Neutrophil (primary cell): ENCODE data around the gene A1BG.

ENCODE experiments used
- H3K27ac ChIP-seq: fragments of 200-600 bp; sonication (generic); 2 replicates; pipeline ENCODE4 v1.5.1; 2016; ENCODE audit warnings: mild to moderate bottlenecking, moderate library complexity
- H3K27me3 ChIP-seq: fragments of 200-600 bp; sonication (generic); 2 replicates; pipeline ENCODE4 v1.6.0; 2016; ENCODE audit warnings: mild to moderate bottlenecking
- H3K36me3 ChIP-seq: fragments of 200-600 bp; sonication (generic); 2 replicates; pipeline ENCODE4 v1.5.1; 2017
- H3K4me1 ChIP-seq, 2 experiments: fragments of 200-600 bp in 1 of 2; sonication (generic) in 1 of 2; 1 replicate in 1 of 2; 2 replicates in 1 of 2; pipeline versions ENCODE4 v1.5.1 to v1.6.1; 2013 to 2016; ENCODE audit warnings: low read depth in 1 of 2, low read length in 1 of 2, mild to moderate bottlenecking in 1 of 2, moderate library complexity in 1 of 2; ENCODE audit not compliant: control insufficient read depth in 1 of 2, insufficient read depth in 1 of 2
- H3K4me3 ChIP-seq, 2 experiments: fragments of 200-600 bp in 1 of 2; sonication (generic) in 1 of 2; 1 replicate in 1 of 2; 2 replicates in 1 of 2; pipeline ENCODE4 v1.5.1; 2013 to 2016; ENCODE audit warnings: low read depth in 1 of 2, low read length in 1 of 2, mild to moderate bottlenecking in 1 of 2, moderate library complexity in 1 of 2
- H3K9me3 ChIP-seq: fragments of 200-600 bp; sonication (generic); 2 replicates; pipeline ENCODE4 v1.5.1; 2016
- TF ChIP-seq, protein P1 (sequence below): fragments of 200-600 bp; sonication (generic); IDR thresholded peaks from 2 replicates; pipeline ENCODE4 v1.5.1; 2016; ENCODE audit warnings: antibody characterized with exemption

The A1BG gene

DNA sequence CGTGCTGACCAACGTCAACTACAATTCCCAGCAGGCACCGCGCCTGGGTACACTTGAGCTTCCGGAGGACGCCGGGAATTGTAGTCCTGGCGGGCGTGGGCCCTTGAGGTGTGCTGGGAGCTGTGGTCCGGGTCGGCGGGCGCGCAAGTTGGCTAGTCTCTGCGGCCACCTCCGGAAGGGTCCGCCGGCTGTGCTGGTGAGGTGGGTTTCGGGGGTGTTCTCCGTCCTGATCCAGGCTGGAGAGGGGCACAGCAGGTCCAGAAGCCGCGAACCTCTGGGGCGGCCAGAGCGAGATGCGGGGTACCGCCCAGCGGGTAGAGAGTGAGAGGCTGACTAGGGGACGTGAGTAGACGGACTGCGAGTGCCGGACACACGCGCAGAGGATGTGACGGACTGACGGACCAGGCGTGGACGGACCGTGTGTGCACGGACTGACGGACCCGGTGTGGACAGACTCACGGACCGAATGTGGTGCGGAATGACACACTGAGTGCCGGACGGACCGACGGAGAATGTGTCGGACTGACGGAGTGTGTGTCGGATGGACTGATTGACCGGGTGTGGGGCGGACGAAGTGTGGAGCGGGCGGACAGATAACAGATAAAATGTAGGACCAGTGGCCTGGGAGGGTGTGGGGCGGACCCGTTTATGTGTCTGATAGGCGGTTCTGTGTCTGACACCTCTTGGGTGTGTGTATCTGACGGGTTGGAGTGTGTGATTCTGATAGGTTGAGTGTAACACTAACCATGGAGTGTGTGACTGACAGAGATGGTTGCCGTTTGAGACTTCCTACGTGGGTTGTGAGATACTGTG lies 26.2 kb downstream of the A1BG start, which contains the start of gene ZSCAN22:
TSS of gene ZSCAN22 (plus strand) at position 81 of the 813 bp plus-strand sequence. CDS start 7,809 bp downstream, outside the sequence.
- peaks cover 17 to 21% of the 10 kb centered on the region in 2 experiments for H3K4me1 ChIP-seq
- H3K4me3 ChIP-seq = peak within 1 kb of the TSS; percentile 78 to 94
- H3K9me3 ChIP-seq = no peaks in the 10 kb centered on the region
- no peaks in the 10 kb centered on the region for H3K27me3 ChIP-seq
- TF ChIP-seq, protein P1, sequence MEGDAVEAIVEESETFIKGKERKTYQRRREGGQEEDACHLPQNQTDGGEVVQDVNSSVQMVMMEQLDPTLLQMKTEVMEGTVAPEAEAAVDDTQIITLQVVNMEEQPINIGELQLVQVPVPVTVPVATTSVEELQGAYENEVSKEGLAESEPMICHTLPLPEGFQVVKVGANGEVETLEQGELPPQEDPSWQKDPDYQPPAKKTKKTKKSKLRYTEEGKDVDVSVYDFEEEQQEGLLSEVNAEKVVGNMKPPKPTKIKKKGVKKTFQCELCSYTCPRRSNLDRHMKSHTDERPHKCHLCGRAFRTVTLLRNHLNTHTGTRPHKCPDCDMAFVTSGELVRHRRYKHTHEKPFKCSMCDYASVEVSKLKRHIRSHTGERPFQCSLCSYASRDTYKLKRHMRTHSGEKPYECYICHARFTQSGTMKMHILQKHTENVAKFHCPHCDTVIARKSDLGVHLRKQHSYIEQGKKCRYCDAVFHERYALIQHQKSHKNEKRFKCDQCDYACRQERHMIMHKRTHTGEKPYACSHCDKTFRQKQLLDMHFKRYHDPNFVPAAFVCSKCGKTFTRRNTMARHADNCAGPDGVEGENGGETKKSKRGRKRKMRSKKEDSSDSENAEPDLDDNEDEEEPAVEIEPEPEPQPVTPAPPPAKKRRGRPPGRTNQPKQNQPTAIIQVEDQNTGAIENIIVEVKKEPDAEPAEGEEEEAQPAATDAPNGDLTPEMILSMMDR = no peak
- peak within 1 kb of the TSS; percentile 75 for H3K27ac ChIP-seq
- no peaks in the 10 kb centered on the region for H3K36me3 ChIP-seq

DNA sequence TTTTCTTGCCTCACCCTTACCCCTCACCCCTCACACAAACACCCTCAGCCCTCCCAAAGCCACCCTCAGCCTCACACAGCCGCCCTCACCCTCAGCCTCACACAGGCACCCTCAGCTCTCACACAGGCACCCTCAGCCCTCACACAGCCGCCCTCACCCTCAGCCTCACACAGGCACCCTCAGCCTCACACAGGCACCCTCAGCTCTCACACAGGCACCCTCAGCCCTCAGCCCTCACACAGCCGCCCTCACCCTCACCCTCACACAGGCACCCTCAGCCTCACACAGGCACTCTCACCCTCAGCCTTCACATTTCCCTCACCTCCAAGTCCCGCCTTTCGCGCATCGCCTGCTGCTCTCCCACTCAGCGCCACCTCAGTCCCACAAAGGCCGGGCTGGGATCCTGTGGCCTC lies 26.8 kb downstream of the A1BG start:
- Histone ChIP-seq H3K36me3 (no peaks in the 10 kb centered on the region), H3K4me3 (peak overlapping the region; percentile 78 to 94), H3K27me3 (no peaks in the 10 kb centered on the region), H3K4me1 (peaks cover 17 to 21% of the 10 kb centered on the region in 2 experiments), H3K27ac (peak overlapping the region; percentile 75), H3K9me3 (no peaks in the 10 kb centered on the region)
- TF ChIP-seq, protein P1 = no peak

DNA sequence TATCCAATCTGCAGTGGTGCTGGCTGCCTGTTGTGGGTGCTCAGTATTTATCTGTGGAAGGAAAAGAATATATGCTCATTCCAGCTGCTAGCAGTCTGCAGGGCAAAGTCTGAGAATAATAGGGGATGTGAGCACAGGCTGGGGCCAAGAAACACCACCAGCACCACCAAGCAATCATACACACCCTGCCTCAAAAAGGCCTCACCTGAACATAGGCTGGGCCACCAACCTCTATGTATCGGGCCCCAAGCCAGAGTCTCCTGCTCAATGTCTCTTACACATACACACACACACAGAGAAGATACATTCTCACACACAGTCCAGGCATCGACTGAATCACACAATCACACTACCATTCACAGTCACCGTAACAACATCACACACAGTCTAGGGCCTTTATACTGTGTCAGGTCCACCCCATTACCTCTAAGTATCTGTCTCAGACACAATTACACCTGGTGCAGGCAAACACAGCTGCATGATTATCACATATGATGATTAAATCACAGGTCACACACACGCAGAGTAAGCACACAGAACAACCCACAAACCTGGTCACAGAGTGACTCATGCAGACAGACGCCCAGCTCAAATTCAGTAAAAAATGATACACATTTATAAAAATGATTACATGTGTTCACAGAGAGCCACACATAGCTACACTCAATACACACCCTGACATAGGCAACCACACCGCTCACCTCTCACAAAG lies 27.8 kb downstream of the A1BG start:
- H3K9me3 ChIP-seq = no peaks in the 10 kb centered on the region
- TF ChIP-seq, protein P1 = no peak
- no peak overlapping the region for H3K4me3 ChIP-seq
- H3K27ac ChIP-seq = no peak overlapping the region
- H3K4me1 ChIP-seq = peaks cover 17 to 21% of the 10 kb centered on the region in 2 experiments
- H3K36me3 ChIP-seq = no peaks in the 10 kb centered on the region
- H3K27me3 ChIP-seq = no peaks in the 10 kb centered on the region

DNA sequence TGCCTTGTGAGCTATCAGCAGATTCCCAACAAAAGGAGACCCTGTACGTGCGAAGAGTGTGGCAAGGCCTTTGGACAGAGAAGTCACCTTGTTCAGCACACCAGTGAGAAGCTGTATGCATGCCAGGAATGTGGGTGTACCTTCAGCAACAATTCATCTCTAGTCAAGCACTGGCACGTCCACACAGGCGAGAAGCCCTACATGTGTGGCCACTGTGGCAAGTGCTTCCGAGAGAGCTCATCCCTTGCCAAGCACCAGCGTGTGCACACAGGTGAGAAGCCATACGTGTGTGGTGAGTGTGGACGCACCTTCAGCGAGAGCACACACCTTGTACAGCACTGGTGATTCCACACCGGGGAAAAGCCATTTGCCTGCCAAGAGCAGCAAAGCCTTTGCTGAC lies 34.1 kb downstream of the A1BG start:
- Histone ChIP-seq H3K36me3 (peaks cover 10% of the 10 kb centered on the region), H3K4me1 (no peaks in the 10 kb centered on the region), H3K27me3 (no peaks in the 10 kb centered on the region), H3K9me3 (no peaks in the 10 kb centered on the region), H3K4me3 (no peak overlapping the region), H3K27ac (no peak overlapping the region)
- TF ChIP-seq, protein P1 = no peak

DNA sequence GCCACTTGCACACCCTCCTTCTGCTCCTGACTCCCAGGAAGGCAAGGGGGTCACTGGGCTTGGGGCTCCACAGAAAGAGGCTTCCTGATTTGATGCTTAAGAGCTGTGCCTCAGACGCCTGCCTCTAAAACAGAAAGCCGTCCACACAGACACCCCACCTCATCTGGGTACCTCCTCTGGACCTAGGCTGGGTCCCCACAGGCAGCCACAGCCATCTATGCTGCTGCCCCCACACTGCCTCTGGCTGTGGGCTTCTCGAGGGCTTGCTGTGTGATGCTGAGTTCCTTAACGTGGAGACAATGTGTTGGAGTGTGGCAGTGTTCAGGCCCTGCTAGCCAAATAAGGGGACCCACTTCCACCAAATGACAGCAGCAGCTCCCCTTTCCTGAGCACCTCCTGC lies 35.0 kb downstream of the A1BG start:
- no peaks in the 10 kb centered on the region for H3K4me1 ChIP-seq
- H3K36me3 ChIP-seq = peaks cover 16% of the 10 kb centered on the region
- H3K9me3 ChIP-seq = no peaks in the 10 kb centered on the region
- H3K27me3 ChIP-seq = no peaks in the 10 kb centered on the region
- TF ChIP-seq, protein P1 = no peak
- no peak overlapping the region for H3K4me3 ChIP-seq
- no peak overlapping the region for H3K27ac ChIP-seq
